ENCODE data around the gene INSIG1.

The INSIG1 gene

GRCh38 chr7:155285833-155286232 lies 11.8 kb upstream of the INSIG1 start:
- TF ChIP-seq CTCF (conservative IDR thresholded peaks at IDR 0.05; ENCODE audit: low read length), result no peak
- H3K4me3 ChIP-seq (ENCODE audit: low read length), result no peak overlapping the region
- no peak for DNase-seq (ENCODE audit: low read depth)

- no peak overlapping the region for H3K4me3 ChIP-seq (ENCODE audit: low read length)
- TF ChIP-seq CTCF (conservative IDR thresholded peaks at IDR 0.05; ENCODE audit: low read length), result no peak
- DNase-seq (ENCODE audit: low read depth), result no peak
These were observed 11.0 kb upstream of the INSIG1 start for GRCh38 chr7:155286686-155287085.

GRCh38 chr7:155287284-155287935 lies 10.3 kb upstream of the INSIG1 start:
- TF ChIP-seq CTCF (conservative IDR thresholded peaks at IDR 0.05; ENCODE audit: low read length), result no peak
- DNase-seq (ENCODE audit: low read depth), result no peak
- no peak overlapping the region for H3K4me3 ChIP-seq (ENCODE audit: low read length)

GRCh38 chr7:155288055-155288454 lies 9.6 kb upstream of the INSIG1 start:
- no peak for DNase-seq (ENCODE audit: low read depth)
- TF ChIP-seq CTCF (conservative IDR thresholded peaks at IDR 0.05; ENCODE audit: low read length), result no peak
- no peak overlapping the region for H3K4me3 ChIP-seq (ENCODE audit: low read length)

GRCh38 chr7:155289107-155289506 lies 8.6 kb upstream of the INSIG1 start:
- no peak for DNase-seq (ENCODE audit: low read depth)
- no peak for TF ChIP-seq CTCF (conservative IDR thresholded peaks at IDR 0.05; ENCODE audit: low read length)
- no peak overlapping the region for H3K4me3 ChIP-seq (ENCODE audit: low read length)

- no peak overlapping the region for H3K4me3 ChIP-seq (ENCODE audit: low read length)
- no peak for DNase-seq (ENCODE audit: low read depth)
- TF ChIP-seq CTCF (conservative IDR thresholded peaks at IDR 0.05; ENCODE audit: low read length), result no peak
These were observed 7.7 kb upstream of the INSIG1 start for GRCh38 chr7:155289949-155290501.

GRCh38 chr7:155291045-155291530 lies 6.6 kb upstream of the INSIG1 start:
- peak; percentile 23 for DNase-seq (ENCODE audit: low read depth)
- TF ChIP-seq CTCF (conservative IDR thresholded peaks at IDR 0.05; ENCODE audit: low read length), result no peak
- no peak overlapping the region for H3K4me3 ChIP-seq (ENCODE audit: low read length)

Data from AG10803 (cell line).